WTC11 (cell line): Measurements from ENCODE around the gene KCTD1. TPM values are rescaled to one million over a fixed set of nuclear protein-coding genes. Genes with fewer than 3 reads are reported as not detected.

ENCODE experiments used
- ATAC-seq: fragments of 200-7000 bp; cut with Tn5 transposase; 2 replicates; pipeline ENCODE4 v1.10.0; 2021; ENCODE audit warnings: mild to moderate bottlenecking, moderate library complexity
- CTCF ChIA-PET: fragments of 300-600 bp; sonication (Branson Sonifier 250); formaldehyde crosslinking; loops from one replicate; lab custom pipeline; 2021; ENCODE audit warnings: antibody characterized with exemption; lab: Charles Lee
- POLR2A ChIA-PET: fragments of 350-600 bp; sonication (Branson Sonifier 250); formaldehyde crosslinking; loops from one replicate; lab custom pipeline; 2021; ENCODE audit warnings: antibody characterized with exemption; lab: Charles Lee
- DNase-seq: peaks from one replicate; pipeline ENCODE4 v3.0.0; 2021; ENCODE audit warnings: low spot score
- H3K27ac Mint-ChIP-seq: 2 replicates; pipeline ENCODE4 v1.8.0; 2021; ENCODE audit warnings: mixed read lengths
- H3K27me3 Mint-ChIP-seq: 2 replicates; pipeline ENCODE4 v1.8.0; 2021; ENCODE audit warnings: low read depth, mild to moderate bottlenecking, moderate library complexity, mixed read lengths
- H3K36me3 Mint-ChIP-seq: 2 replicates; pipeline ENCODE4 v1.8.0; 2021; ENCODE audit warnings: mixed read lengths
- H3K4me1 Mint-ChIP-seq: 2 replicates; pipeline ENCODE4 v1.8.0; 2022; ENCODE audit warnings: mixed read lengths
- H3K4me3 Mint-ChIP-seq: 2 replicates; pipeline ENCODE4 v1.8.0; 2021; ENCODE audit warnings: mild to moderate bottlenecking, moderate library complexity, mixed read lengths
- H3K9me3 Mint-ChIP-seq: 2 replicates; pipeline ENCODE4 v1.8.0; 2021; ENCODE audit warnings: mixed read lengths
- CREB1 ChIP-seq: sonication (generic); formaldehyde crosslinking; IDR thresholded peaks from 2 replicates; pipeline ENCODE4 v1.8.0; 2023; ENCODE audit warnings: mild to moderate bottlenecking, missing genetic modification reagents
- ETV6 ChIP-seq: sonication (generic); formaldehyde crosslinking; IDR thresholded peaks from 2 replicates; pipeline ENCODE4 v1.8.1; 2022; ENCODE audit warnings: mild to moderate bottlenecking, missing genetic modification reagents
- FOXJ3 ChIP-seq: sonication (generic); formaldehyde crosslinking; IDR thresholded peaks from 2 replicates; pipeline ENCODE4 v1.9.0; 2021; ENCODE audit warnings: missing genetic modification reagents, mild to moderate bottlenecking, borderline replicate concordance
- JAZF1 ChIP-seq: fragments of 250-450 bp; sonication (Bioruptor Pico); IDR thresholded peaks from 2 replicates; pipeline ENCODE4 v1.9.0; 2021; ENCODE audit warnings: moderate library complexity, mild to moderate bottlenecking, inconsistent platforms
- KAT7 ChIP-seq: sonication (generic); formaldehyde crosslinking; IDR thresholded peaks from 2 replicates; pipeline ENCODE4 v1.8.1; 2023; ENCODE audit warnings: missing genetic modification reagents, mild to moderate bottlenecking, borderline replicate concordance
- MAX ChIP-seq: sonication (generic); formaldehyde crosslinking; IDR thresholded peaks from 2 replicates; pipeline ENCODE4 v1.8.0; 2022; ENCODE audit warnings: mild to moderate bottlenecking, missing genetic modification reagents
- MYBL2 ChIP-seq: sonication (generic); formaldehyde crosslinking; IDR thresholded peaks from 2 replicates; pipeline ENCODE4 v1.8.1; 2023; ENCODE audit warnings: mild to moderate bottlenecking, moderate library complexity, missing genetic modification reagents
- NFE2L1 ChIP-seq: sonication (generic); formaldehyde crosslinking; IDR thresholded peaks from 2 replicates; pipeline ENCODE4 v1.8.1; 2023; ENCODE audit warnings: missing genetic modification reagents
- NFYB ChIP-seq: sonication (generic); formaldehyde crosslinking; conservative IDR thresholded peaks from 2 replicates; pipeline ENCODE4 v1.8.0; 2022; ENCODE audit warnings: low read depth, missing genetic modification reagents
- NR1H2 ChIP-seq: sonication (generic); formaldehyde crosslinking; IDR thresholded peaks from 2 replicates; pipeline ENCODE4 v1.9.0; 2021; ENCODE audit warnings: mild to moderate bottlenecking, moderate library complexity, missing genetic modification reagents
- RORB ChIP-seq: fragments of 250-450 bp; sonication (Bioruptor Pico); IDR thresholded peaks from 2 replicates; pipeline ENCODE4 v1.9.0; 2021; ENCODE audit warnings: mild to moderate bottlenecking
- SMAD3 ChIP-seq: sonication (generic); formaldehyde crosslinking; IDR thresholded peaks from 2 replicates; pipeline ENCODE4 v1.8.0; 2022; ENCODE audit warnings: missing genetic modification reagents, mild to moderate bottlenecking, borderline replicate concordance
- TCF7 ChIP-seq: sonication (generic); formaldehyde crosslinking; IDR thresholded peaks from 2 replicates; pipeline ENCODE4 v1.8.0; 2022; ENCODE audit warnings: mild to moderate bottlenecking, low read depth, missing genetic modification reagents, moderate library complexity
- ZNF121 ChIP-seq: sonication (generic); formaldehyde crosslinking; IDR thresholded peaks from 2 replicates; pipeline ENCODE4 v1.8.0; 2023; ENCODE audit warnings: missing genetic modification reagents
- ZNF232 ChIP-seq: sonication (generic); formaldehyde crosslinking; IDR thresholded peaks from 2 replicates; pipeline ENCODE4 v1.8.0; 2022; ENCODE audit warnings: mild to moderate bottlenecking, missing genetic modification reagents
- ZNF263 ChIP-seq: sonication (generic); formaldehyde crosslinking; IDR thresholded peaks from 2 replicates; pipeline ENCODE4 v1.8.1; 2022; ENCODE audit warnings: low read depth, mild to moderate bottlenecking, moderate library complexity, missing genetic modification reagents
- ZNF317 ChIP-seq: sonication (generic); formaldehyde crosslinking; IDR thresholded peaks from 2 replicates; pipeline ENCODE4 v1.8.1; 2023; ENCODE audit warnings: low read depth, mild to moderate bottlenecking, moderate library complexity, missing genetic modification reagents, borderline replicate concordance
- ZNF396 ChIP-seq: fragments of 250-450 bp; sonication (Bioruptor Pico); IDR thresholded peaks from 2 replicates; pipeline ENCODE4 v1.8.0; 2021; ENCODE audit warnings: mild to moderate bottlenecking, moderate library complexity, borderline replicate concordance
- ZNF532 ChIP-seq: fragments of 250-450 bp; sonication (Bioruptor Pico); IDR thresholded peaks from 2 replicates; pipeline ENCODE4 v1.9.0; 2021; ENCODE audit warnings: mild to moderate bottlenecking, borderline replicate concordance
- ZNF671 ChIP-seq: fragments of 250-450 bp; sonication (Bioruptor Pico); IDR thresholded peaks from 2 replicates; pipeline ENCODE4 v1.8.0; 2021; ENCODE audit warnings: mild to moderate bottlenecking
- total RNA-seq: library from RNA; stranded (reverse); gene quantifications from 3 replicates; pipeline ENCODE4 v1.2.3, GENCODE V29; 2021

The KCTD1 gene
- total RNA-seq, 1 experiment from 2014 or later = 23.3 TPM

- no peak overlapping the region for H3K27ac Mint-ChIP-seq
- CTCF ChIA-PET = interaction anchor here (0.5 to 1.2 kb wide), 2 partner anchors 9 to 155 kb away, joined by 3 to 4 read pairs; no protein-coding TSS in a partner anchor
- no peaks in the 10 kb centered on the region for H3K27me3 Mint-ChIP-seq
- ATAC-seq (peak; percentile 50), DNase-seq (no peak)
- TF ChIP-seq FOXJ3 (CRISPR knock-in tag) (no peak), NFYB (CRISPR knock-in tag) (peak; percentile 37; the same call in 1 of the 2 replicates)
- TF ChIP-seq, all 79 proteins: peak for 1
- Mint-ChIP-seq H3K36me3 (peaks cover 6% of the 10 kb centered on the region; the same call in 1 of the 2 replicates), H3K4me3 (no peak overlapping the region), H3K4me1 (peaks cover 20% of the 10 kb centered on the region), H3K9me3 (no peaks in the 10 kb centered on the region)
- POLR2A ChIA-PET = no interaction called here
Observed at GRCh38 chr18:26466026-26466425, 82.3 kb downstream of the KCTD1 start.

- no peaks in the 10 kb centered on the region for H3K27me3 Mint-ChIP-seq
Observed at GRCh38 chr18:26465431-26465830, 82.9 kb downstream of the KCTD1 start.

GRCh38 chr18:26464128-26465011 is 84.0 kb downstream of the KCTD1 start:
- Mint-ChIP-seq H3K9me3 (no peaks in the 10 kb centered on the region), H3K27me3 (no peaks in the 10 kb centered on the region), H3K27ac (no peak overlapping the region), H3K36me3 (peaks cover 13% of the 10 kb centered on the region; the same call in 1 of the 2 replicates), H3K4me3 (no peak overlapping the region), H3K4me1 (peaks cover 12% of the 10 kb centered on the region)
- ChIA-PET POLR2A (no interaction called here), CTCF (interaction anchor here (1.0 to 1.2 kb wide), 2 partner anchors 81 to 85 kb away, joined by 3 to 6 read pairs; no protein-coding TSS in a partner anchor)
- ATAC-seq (no peak), DNase-seq (no peak)
- TF ChIP-seq ZNF121 (peak; percentile 69; the same call in 1 of the 2 replicates), SMAD3 (no peak)

More at GRCh38 chr18:26465431-26465830, 82.9 kb downstream of the KCTD1 start:
- Mint-ChIP-seq H3K4me1 (peaks cover 16% of the 10 kb centered on the region), H3K27ac (no peak overlapping the region), H3K36me3 (peaks cover 6% of the 10 kb centered on the region; the same call in 1 of the 2 replicates), H3K9me3 (no peaks in the 10 kb centered on the region), H3K4me3 (no peak overlapping the region)
- no peak for DNase-seq
- no peak for ATAC-seq
- POLR2A ChIA-PET = no interaction called here
- CTCF ChIA-PET = no interaction called here
- no peak for TF ChIP-seq MAX
- no peak for TF ChIP-seq TCF7
- no peak for TF ChIP-seq ZNF671 (CRISPR knock-in tag)

- POLR2A ChIA-PET = no interaction called here
- Mint-ChIP-seq H3K4me1 (peaks cover 12% of the 10 kb centered on the region), H3K27me3 (peaks cover 9% of the 10 kb centered on the region; the same call in 1 of the 2 replicates)
Observed at GRCh38 chr18:26462355-26462754, 86.0 kb downstream of the KCTD1 start.

GRCh38 chr18:26461405-26461804 is 86.9 kb downstream of the KCTD1 start:
- ChIA-PET CTCF (no interaction called here), POLR2A (no interaction called here)
- H3K9me3 Mint-ChIP-seq = no peaks in the 10 kb centered on the region
- H3K27ac Mint-ChIP-seq = no peak overlapping the region
- no peak for ATAC-seq
- no peak overlapping the region for H3K4me3 Mint-ChIP-seq
- H3K27me3 Mint-ChIP-seq = peaks cover 9% of the 10 kb centered on the region; the same call in 1 of the 2 replicates
- peaks cover 19% of the 10 kb centered on the region for H3K4me1 Mint-ChIP-seq
- peaks cover 11% of the 10 kb centered on the region; the same call in 1 of the 2 replicates for H3K36me3 Mint-ChIP-seq
- DNase-seq = no peak
- TF ChIP-seq ETV6 (CRISPR knock-in tag) (no peak), ZNF317 (CRISPR knock-in tag) (no peak), NR1H2 (CRISPR knock-in tag) (no peak), ZNF532 (CRISPR knock-in tag) (no peak), ZNF396 (CRISPR knock-in tag) (no peak), KAT7 (CRISPR knock-in tag) (no peak)

More at GRCh38 chr18:26462355-26462754, 86.0 kb downstream of the KCTD1 start:
- no peak for TF ChIP-seq ZNF263 (CRISPR knock-in tag)
- TF ChIP-seq NFE2L1 = no peak
- no peak for TF ChIP-seq RORB (CRISPR knock-in tag)
- no peak for TF ChIP-seq MYBL2 (CRISPR knock-in tag)
- TF ChIP-seq JAZF1 (CRISPR knock-in tag) = no peak
- TF ChIP-seq FOXJ3 (CRISPR knock-in tag) = no peak
- no peak for TF ChIP-seq ZNF232 (CRISPR knock-in tag)
- no peak for TF ChIP-seq CREB1 (CRISPR knock-in tag)
- CTCF ChIA-PET = no interaction called here
- DNase-seq = no peak
- H3K4me3 Mint-ChIP-seq = no peak overlapping the region
- ATAC-seq = no peak
- H3K9me3 Mint-ChIP-seq = no peaks in the 10 kb centered on the region
- peaks cover 15% of the 10 kb centered on the region; the same call in 1 of the 2 replicates for H3K36me3 Mint-ChIP-seq
- H3K27ac Mint-ChIP-seq = no peak overlapping the region
